Tibial artery (tissue), 4 donors: ENCODE measurements around the gene IL12RB1.
"Not testable (repeated sequence)": the region's sequence is repeated elsewhere in the genome, so short reads cannot be mapped to it uniquely, and the experiment has no call there.

Experiments used
- DNase-seq, 2 donors: peaks; one replicate each; pipeline ENCODE4 v3.0.0-alpha.2; 2019
- H3K27ac ChIP-seq, 2 donors: fragments of 200-600 bp; sonication (generic) in 1 of 2; 1 replicate in 1 of 2; 2 replicates in 1 of 2; pipeline ENCODE4 v1.5.1; 2018 to 2019; ENCODE audit warnings: mild to moderate bottlenecking in 1 of 2
- H3K27me3 ChIP-seq, 2 donors: fragments of 200-600 bp; sonication (generic) in 1 of 2; one replicate each; pipeline versions ENCODE4 v1.5.1 to v1.6.0; 2016 to 2019
- H3K36me3 ChIP-seq, 3 donors: fragments of 200-600 bp; sonication (generic) in 2 of 3; one replicate each; pipeline ENCODE4 v1.5.1; 2016 to 2019; ENCODE audit warnings: mild to moderate bottlenecking in 2 of 3
- H3K4me1 ChIP-seq, 4 donors: fragments of 200-600 bp; sonication (generic) in 2 of 4; 1 replicate in 3 of 4; 2 replicates in 1 of 4; pipeline ENCODE4 v1.5.1; 2016 to 2019
- H3K4me3 ChIP-seq, 2 donors: fragments of 200-600 bp; sonication (generic) in 1 of 2; 1 replicate in 1 of 2; 2 replicates in 1 of 2; pipeline ENCODE4 v1.5.1; 2018 to 2019; ENCODE audit warnings: mild to moderate bottlenecking in 2 of 2
- H3K9me3 ChIP-seq, 3 donors: fragments of 200-600 bp; sonication (generic) in 1 of 3; one replicate each; pipeline ENCODE4 v1.5.1; 2016 to 2019
- CTCF ChIP-seq, 2 experiments: fragments of 200-600 bp in 1 of 2; fragments of 450-650 bp in 1 of 2; IDR thresholded peaks; one replicate each; pipeline ENCODE4 v1.5.1; 2017 to 2019; ENCODE audit warnings: antibody characterized with exemption in 2 of 2, mild to moderate bottlenecking in 1 of 2, moderate library complexity in 1 of 2
- intact Hi-C: fragments of 100-400 bp; cut with DNase I; formaldehyde crosslinking; loops from one replicate; pipeline ENCODE4 v1.15.0; 2023; ENCODE audit warnings: low total_unique reads

The IL12RB1 gene

GRCh38 chr19:18107235-18107634, 20.5 kb upstream of the IL12RB1 start:
- no peaks in the 10 kb centered on the region for H3K9me3 ChIP-seq
- no peak for TF ChIP-seq CTCF (IDR thresholded peaks at IDR 0.05)
- DNase-seq, result no peak
- H3K36me3 ChIP-seq, result no peaks in the 10 kb centered on the region
- no peak overlapping the region for H3K27ac ChIP-seq
- no peak overlapping the region for H3K4me3 ChIP-seq
- H3K4me1 ChIP-seq, result peaks cover 0 to 45% (median 33%) of the 10 kb centered on the region in 4 donors
- H3K27me3 ChIP-seq, result no peaks in the 10 kb centered on the region
- intact Hi-C loops, result no loop called here

- DNase-seq, H3K4me3 ChIP-seq, intact Hi-C loops, H3K27me3 ChIP-seq, H3K9me3 ChIP-seq, H3K36me3 ChIP-seq: not testable (repeated sequence)
- Histone ChIP-seq H3K4me1 (peaks cover 0 to 48% (median 25%) of the 10 kb centered on the region in 4 donors), H3K27ac (peak overlapping the region in 1 of 2 donors; percentile 85)
Measured at GRCh38 chr19:18105259-18105658, 18.5 kb upstream of the IL12RB1 start.

GRCh38 chr19:18104793-18105131, 18.0 kb upstream of the IL12RB1 start:
- no peak for TF ChIP-seq CTCF (IDR thresholded peaks at IDR 0.05)
- H3K27ac ChIP-seq, result peak overlapping the region; percentile 85
- intact Hi-C loops, result no loop called here
- peaks cover 0 to 49% (median 22%) of the 10 kb centered on the region in 4 donors for H3K4me1 ChIP-seq
- no peak for DNase-seq
- H3K4me3 ChIP-seq, result peak overlapping the region; percentile 38 to 54
- no peaks in the 10 kb centered on the region for H3K27me3 ChIP-seq
- H3K9me3 ChIP-seq, result no peaks in the 10 kb centered on the region
- no peaks in the 10 kb centered on the region for H3K36me3 ChIP-seq

- no peaks in the 10 kb centered on the region for H3K36me3 ChIP-seq
- H3K27ac ChIP-seq, result peak overlapping the region in 1 of 2 donors; percentile 85
- peaks cover 0 to 61% (median 34%) of the 10 kb centered on the region in 4 donors for H3K4me1 ChIP-seq
- no peak for TF ChIP-seq CTCF (IDR thresholded peaks at IDR 0.05)
- H3K27me3 ChIP-seq, result no peaks in the 10 kb centered on the region
- no peaks in the 10 kb centered on the region for H3K9me3 ChIP-seq
- intact Hi-C loops, result no loop called here
- no peak for DNase-seq
- no peak overlapping the region for H3K4me3 ChIP-seq
Measured at GRCh38 chr19:18102916-18103542, 16.3 kb upstream of the IL12RB1 start.

- no peak for TF ChIP-seq CTCF (IDR thresholded peaks at IDR 0.05)
- intact Hi-C loops, result no loop called here
- Histone ChIP-seq H3K4me1 (peaks cover 0 to 71% (median 40%) of the 10 kb centered on the region in 4 donors), H3K4me3 (no peak overlapping the region), H3K9me3 (no peaks in the 10 kb centered on the region), H3K27me3 (no peaks in the 10 kb centered on the region), H3K36me3 (no peaks in the 10 kb centered on the region), H3K27ac (no peak overlapping the region)
- DNase-seq, result no peak
Measured at GRCh38 chr19:18101268-18101667, 14.5 kb upstream of the IL12RB1 start.

GRCh38 chr19:18100710-18101109, 14.0 kb upstream of the IL12RB1 start:
- no peaks in the 10 kb centered on the region for H3K9me3 ChIP-seq
- no peak for DNase-seq
- TF ChIP-seq CTCF (IDR thresholded peaks at IDR 0.05), result no peak

More at GRCh38 chr19:18100710-18101109, 14.0 kb upstream of the IL12RB1 start:
- no peak overlapping the region for H3K27ac ChIP-seq
- peaks cover 0 to 73% (median 40%) of the 10 kb centered on the region in 4 donors for H3K4me1 ChIP-seq
- H3K4me3 ChIP-seq, result no peak overlapping the region
- intact Hi-C loops, result no loop called here
- H3K36me3 ChIP-seq, result no peaks in the 10 kb centered on the region
- H3K27me3 ChIP-seq, result no peaks in the 10 kb centered on the region
